GM12865 (cell line): ENCODE measurements around the gene NEDD1.

Experiments used
- DNase-seq: peaks from one replicate; pipeline ENCODE4 v3.0.0; 2010; ENCODE audit warnings: low read depth
- H3K4me3 ChIP-seq: 2 replicates; pipeline ENCODE4 v1.5.1; 2011; ENCODE audit warnings: mild to moderate bottlenecking, low read depth, low read length, control low read depth
- TF ChIP-seq, protein P1 (sequence below): IDR thresholded peaks from 2 replicates; pipeline ENCODE4 v1.5.1; 2011; ENCODE audit warnings: low read length, control low read depth, low read depth, inconsistent platforms; ENCODE audit not compliant: insufficient read depth; ENCODE audit errors: missing control alignments

The NEDD1 gene

DNA sequence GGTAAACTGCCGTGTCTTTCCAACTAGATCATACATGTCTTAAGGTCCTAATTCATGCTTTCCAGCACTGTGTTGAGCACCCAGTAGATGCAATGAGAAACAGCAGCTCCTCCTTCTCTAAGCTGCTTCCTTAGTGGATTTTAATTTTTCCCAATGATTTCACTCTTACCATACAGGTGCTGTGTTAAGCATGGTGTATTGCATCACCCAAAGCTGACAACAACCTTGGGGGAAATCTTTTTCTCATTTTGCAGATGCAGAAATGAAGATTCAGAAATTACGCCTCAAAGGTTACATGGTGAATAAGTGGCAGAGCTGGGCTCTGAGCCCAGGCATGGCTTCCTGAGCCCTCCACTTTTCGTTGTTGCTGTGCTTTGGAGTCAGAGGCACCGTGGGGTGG is 75.6 kb downstream of the NEDD1 start:
- DNase-seq: no peak
- no peak overlapping the region for H3K4me3 ChIP-seq
- TF ChIP-seq, protein P1, sequence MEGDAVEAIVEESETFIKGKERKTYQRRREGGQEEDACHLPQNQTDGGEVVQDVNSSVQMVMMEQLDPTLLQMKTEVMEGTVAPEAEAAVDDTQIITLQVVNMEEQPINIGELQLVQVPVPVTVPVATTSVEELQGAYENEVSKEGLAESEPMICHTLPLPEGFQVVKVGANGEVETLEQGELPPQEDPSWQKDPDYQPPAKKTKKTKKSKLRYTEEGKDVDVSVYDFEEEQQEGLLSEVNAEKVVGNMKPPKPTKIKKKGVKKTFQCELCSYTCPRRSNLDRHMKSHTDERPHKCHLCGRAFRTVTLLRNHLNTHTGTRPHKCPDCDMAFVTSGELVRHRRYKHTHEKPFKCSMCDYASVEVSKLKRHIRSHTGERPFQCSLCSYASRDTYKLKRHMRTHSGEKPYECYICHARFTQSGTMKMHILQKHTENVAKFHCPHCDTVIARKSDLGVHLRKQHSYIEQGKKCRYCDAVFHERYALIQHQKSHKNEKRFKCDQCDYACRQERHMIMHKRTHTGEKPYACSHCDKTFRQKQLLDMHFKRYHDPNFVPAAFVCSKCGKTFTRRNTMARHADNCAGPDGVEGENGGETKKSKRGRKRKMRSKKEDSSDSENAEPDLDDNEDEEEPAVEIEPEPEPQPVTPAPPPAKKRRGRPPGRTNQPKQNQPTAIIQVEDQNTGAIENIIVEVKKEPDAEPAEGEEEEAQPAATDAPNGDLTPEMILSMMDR: no peak

DNA sequence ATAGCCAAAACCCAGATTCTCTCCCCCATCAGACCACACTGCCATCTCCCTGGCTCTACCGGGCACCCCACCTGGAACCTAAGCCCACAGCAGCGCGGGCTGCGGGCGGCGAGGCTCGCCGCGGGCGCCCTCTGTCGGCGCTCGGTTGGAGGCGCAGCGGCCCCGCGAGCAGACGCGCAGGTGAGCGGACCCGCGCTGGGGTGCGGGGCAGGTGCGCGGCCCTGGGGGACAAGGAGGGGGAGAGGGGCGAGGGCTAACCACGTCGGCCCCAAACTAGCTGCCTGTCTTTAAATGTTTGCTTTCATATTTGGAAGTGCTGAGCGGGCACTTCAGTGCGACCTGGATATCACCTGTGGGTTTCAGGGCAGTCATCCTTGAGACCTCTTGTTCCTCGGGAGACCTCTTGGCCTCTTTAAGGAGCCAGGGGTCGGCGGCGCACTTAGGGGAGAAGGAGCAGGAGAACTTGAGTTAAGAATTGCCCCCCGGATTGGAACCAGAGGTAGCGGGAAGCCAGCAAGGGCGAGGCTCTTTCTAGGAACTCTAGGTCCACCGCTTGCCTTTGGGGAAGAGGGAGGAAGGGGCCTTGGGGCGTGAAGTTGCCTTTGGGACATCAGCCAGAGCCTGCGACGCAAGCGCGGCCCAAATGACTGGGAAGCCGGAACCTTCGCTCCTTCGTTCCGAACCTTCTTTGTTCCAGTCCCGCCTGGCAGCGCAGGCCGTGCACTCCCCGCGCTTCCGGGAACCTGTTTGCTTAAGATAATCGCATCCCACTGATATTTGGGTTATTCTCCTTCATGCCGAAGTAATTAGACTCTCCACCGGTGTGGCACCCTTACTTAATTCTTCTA is 78.7 kb downstream of the NEDD1 start:
- peak overlapping the region; percentile 17 for H3K4me3 ChIP-seq
- TF ChIP-seq, protein P1: peak; percentile 82
- peak; percentile 36 for DNase-seq

DNA sequence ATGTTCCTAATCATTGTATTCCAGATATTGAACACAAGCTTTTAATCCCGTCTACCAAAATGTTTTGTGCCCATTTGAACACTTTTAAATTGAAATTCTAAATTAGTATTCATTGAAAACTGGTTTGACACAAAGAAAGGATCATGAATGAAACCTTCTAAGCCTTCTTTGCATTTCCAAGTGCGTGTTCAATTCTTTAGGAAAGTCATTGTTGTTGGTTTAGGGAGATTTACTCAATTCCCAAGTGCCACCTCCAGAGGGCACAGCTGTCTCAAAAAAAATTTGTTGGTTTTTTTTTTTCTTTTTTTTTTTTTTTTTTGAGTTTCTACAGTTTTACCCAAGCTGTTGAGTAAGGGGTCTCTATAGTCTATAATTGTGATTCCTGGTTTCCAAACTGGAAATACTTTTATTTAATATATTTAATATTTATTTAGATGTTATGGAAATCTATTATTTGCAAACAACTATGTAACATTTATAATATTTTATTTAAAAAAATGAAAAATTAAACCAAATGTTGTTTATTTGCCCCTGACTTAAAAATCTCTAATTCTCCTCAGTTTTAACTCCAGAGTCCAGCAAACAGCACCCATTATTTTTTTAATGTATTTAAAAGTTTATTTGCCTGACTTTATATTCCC is 79.9 kb downstream of the NEDD1 start:
- peak; percentile 33 for DNase-seq
- TF ChIP-seq, protein P1: peak; percentile 47
- no peak overlapping the region for H3K4me3 ChIP-seq

DNA sequence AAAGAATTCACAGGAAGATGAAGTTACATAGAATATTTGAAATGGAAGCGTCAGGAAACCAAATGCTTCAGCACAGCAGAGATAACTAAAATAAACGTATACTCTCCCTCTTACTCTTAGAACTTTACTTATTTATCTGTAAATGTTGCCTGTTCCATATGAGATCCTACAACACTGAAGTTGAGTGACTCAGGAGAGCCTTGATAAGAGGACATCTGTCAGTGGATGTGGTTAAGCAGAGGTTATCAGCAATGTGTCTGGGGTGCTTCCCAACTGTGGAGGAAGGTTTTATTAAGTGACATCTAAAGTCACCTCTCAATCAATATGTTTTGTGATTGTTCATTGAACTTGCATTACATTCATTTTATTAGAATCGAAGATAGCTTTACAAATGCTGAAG is 81.9 kb downstream of the NEDD1 start:
- no peak overlapping the region for H3K4me3 ChIP-seq
- TF ChIP-seq, protein P1: no peak

DNA sequence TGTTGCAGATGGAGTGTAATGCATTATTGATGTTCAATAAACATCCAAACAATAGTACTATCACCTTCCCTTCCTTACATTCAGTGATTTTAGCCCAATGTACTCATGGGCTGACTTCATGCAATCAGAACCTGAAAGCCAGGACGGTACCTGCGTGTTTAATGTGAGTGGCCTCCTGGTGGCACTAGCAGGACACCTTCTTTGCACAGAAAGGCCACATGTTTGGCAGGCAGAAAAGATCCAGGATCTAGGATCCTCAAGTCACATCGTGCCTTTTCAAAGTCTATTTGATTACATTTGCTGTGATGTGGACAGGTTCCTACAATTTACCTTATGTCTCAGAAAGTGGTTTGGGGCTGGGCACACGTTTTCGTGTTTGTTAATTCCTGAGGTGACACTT is 82.9 kb downstream of the NEDD1 start:
- TF ChIP-seq, protein P1: peak; percentile 34
- H3K4me3 ChIP-seq: no peak overlapping the region
- peak; percentile 71 for DNase-seq

More for the DNA sequence above, 81.9 kb downstream of the NEDD1 start:
- DNase-seq: no peak

DNA sequence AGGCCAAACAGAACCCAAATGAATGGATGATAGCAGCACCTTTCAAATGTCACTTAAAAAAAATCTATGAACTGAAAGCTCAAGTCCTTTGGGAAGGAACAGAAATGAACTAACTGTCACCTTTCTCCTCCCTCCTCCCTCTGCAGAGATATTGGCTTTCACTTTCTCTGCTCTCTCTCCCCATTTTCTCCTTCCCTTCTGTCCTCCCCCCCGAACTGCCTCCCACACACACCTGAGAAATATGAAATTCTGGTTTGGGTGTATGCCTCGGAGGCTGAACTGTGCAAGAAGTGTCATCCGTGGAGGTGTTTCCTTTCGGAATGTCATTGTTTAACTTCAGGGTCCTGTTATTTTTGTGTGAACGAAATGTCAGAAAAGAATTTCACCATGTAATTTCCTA is 87.8 kb downstream of the NEDD1 start:
- DNase-seq: peak; percentile 20
- no peak overlapping the region for H3K4me3 ChIP-seq
- TF ChIP-seq, protein P1: no peak
